HepG2 (cell line): ENCODE results near the gene PDE1C. TPM values are rescaled to one million over a fixed set of nuclear protein-coding genes. Genes with fewer than 3 reads are reported as not detected.

Source experiments
- CAMTA2 ChIP-seq: sonication (generic); formaldehyde crosslinking; IDR thresholded peaks from 2 replicates; pipeline ENCODE4 v1.4.0; 2020; ENCODE audit warnings: mild to moderate bottlenecking, missing genetic modification reagents, borderline replicate concordance
- CREM ChIP-seq, 2 experiments: sonication (generic) in 1 of 2; formaldehyde crosslinking in 1 of 2; IDR thresholded peaks; 2 replicates each; pipeline versions ENCODE4 v1.4.0 to v1.6.1; 2016 to 2020; ENCODE audit warnings: antibody characterized with exemption in 1 of 2, mild to moderate bottlenecking in 1 of 2, missing genetic modification reagents in 1 of 2
- NFE2L2 ChIP-seq: fragments of 150-350 bp; IDR thresholded peaks from 2 replicates; pipeline ENCODE4 v1.6.1; 2014; ENCODE audit warnings: low read length
- RFXAP ChIP-seq: sonication (generic); formaldehyde crosslinking; IDR thresholded peaks from 2 replicates; pipeline ENCODE4 v1.4.0; 2020; ENCODE audit warnings: missing genetic modification reagents, borderline replicate concordance
- THYN1 ChIP-seq: sonication (generic); formaldehyde crosslinking; IDR thresholded peaks from 2 replicates; pipeline ENCODE4 v1.8.1; 2023; ENCODE audit warnings: low read depth, mild to moderate bottlenecking, moderate library complexity, missing genetic modification reagents, borderline replicate concordance
- ZFP36L1 ChIP-seq: sonication (generic); formaldehyde crosslinking; IDR thresholded peaks from 2 replicates; pipeline ENCODE4 v1.8.0; 2022; ENCODE audit warnings: mild to moderate bottlenecking, missing genetic modification reagents, moderate library complexity
- ZNF160 ChIP-seq: sonication (generic); formaldehyde crosslinking; IDR thresholded peaks from 2 replicates; pipeline ENCODE4 v1.8.0; 2022; ENCODE audit warnings: mild to moderate bottlenecking, inconsistent platforms, missing genetic modification reagents
- ZNF224 ChIP-seq: sonication (generic); formaldehyde crosslinking; IDR thresholded peaks from 2 replicates; pipeline ENCODE4 v1.5.0; 2020; ENCODE audit warnings: mild to moderate bottlenecking, missing genetic modification reagents
- ZNF562 ChIP-seq: sonication (generic); formaldehyde crosslinking; IDR thresholded peaks from 2 replicates; pipeline ENCODE4 v1.8.0; 2022; ENCODE audit warnings: missing genetic modification reagents, borderline replicate concordance
- ZSCAN22 ChIP-seq: sonication (generic); formaldehyde crosslinking; IDR thresholded peaks from 2 replicates; pipeline ENCODE4 v1.4.0; 2020; ENCODE audit warnings: mild to moderate bottlenecking, missing genetic modification reagents
- polyA plus RNA-seq, 8 experiments: library from polyadenylated mRNA; depleted of rRNA in 3 of 8; stranded (reverse) in 7 of 8; unstranded in 1 of 8; fragments of >200 nt; fragmentation: Illumina TruSeq in 4 of 8; extraction: Trizol in 4 of 8; gene quantifications; 2 replicates each; pipeline versions ENCODE4 v1.2.1 to v1.2.3, GENCODE V29; 2011 to 2016; ENCODE audit warnings: low read depth in 4 of 8, missing spikeins in 1 of 8, mixed read lengths in 1 of 8; ENCODE audit not compliant: insufficient read depth in 1 of 8
- total RNA-seq, 5 experiments: library from RNA; depleted of rRNA; stranded (reverse); fragments of >200 nt; fragmentation: Illumina TruSeq; extraction: Trizol; gene quantifications; 2 replicates each; pipeline ENCODE4 v1.2.3, GENCODE V29; 2016; ENCODE audit warnings: low read depth in 1 of 5
- TF ChIP-seq, protein P1 (sequence below), 2 experiments: fragments of 450-650 bp in 1 of 2; sonication (generic) in 1 of 2; formaldehyde crosslinking in 1 of 2; IDR thresholded peaks; 2 replicates each; pipeline versions ENCODE4 v1.6.1 to v1.8.0; 2016 to 2022; ENCODE audit warnings: antibody characterized with exemption in 1 of 2, mild to moderate bottlenecking in 1 of 2, missing genetic modification reagents in 1 of 2
- TF ChIP-seq, protein P2 (sequence below): sonication (generic); formaldehyde crosslinking; IDR thresholded peaks from 2 replicates; pipeline ENCODE4 v1.4.0; 2020; ENCODE audit warnings: missing genetic modification reagents

PDE1C gene
- total and polyA plus RNA-seq, 2 of the 13 experiments (the other 11 are each of a cell fraction or from before 2014, with no cell fraction given): not detected

DNA sequence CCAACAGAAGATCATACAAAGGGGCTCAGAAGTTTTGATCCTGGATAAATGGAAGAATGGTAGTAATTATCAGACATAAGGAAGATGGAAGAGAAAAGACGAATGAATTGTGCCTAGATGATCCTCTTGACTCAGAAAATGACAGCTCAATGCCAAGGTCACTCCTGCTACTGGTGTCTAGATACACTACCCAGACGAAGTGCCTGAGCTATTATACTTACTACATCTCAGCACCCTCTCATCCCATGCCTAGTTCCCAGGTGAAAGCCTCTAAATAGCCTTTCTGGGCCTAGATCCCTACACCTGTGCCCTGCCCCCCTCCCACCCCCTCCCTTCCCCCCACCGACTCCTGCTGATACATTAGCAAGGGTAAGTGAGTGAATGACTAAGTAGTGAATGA is 25.5 kb downstream of the PDE1C start (continued):
- TF ChIP-seq, protein P1, sequence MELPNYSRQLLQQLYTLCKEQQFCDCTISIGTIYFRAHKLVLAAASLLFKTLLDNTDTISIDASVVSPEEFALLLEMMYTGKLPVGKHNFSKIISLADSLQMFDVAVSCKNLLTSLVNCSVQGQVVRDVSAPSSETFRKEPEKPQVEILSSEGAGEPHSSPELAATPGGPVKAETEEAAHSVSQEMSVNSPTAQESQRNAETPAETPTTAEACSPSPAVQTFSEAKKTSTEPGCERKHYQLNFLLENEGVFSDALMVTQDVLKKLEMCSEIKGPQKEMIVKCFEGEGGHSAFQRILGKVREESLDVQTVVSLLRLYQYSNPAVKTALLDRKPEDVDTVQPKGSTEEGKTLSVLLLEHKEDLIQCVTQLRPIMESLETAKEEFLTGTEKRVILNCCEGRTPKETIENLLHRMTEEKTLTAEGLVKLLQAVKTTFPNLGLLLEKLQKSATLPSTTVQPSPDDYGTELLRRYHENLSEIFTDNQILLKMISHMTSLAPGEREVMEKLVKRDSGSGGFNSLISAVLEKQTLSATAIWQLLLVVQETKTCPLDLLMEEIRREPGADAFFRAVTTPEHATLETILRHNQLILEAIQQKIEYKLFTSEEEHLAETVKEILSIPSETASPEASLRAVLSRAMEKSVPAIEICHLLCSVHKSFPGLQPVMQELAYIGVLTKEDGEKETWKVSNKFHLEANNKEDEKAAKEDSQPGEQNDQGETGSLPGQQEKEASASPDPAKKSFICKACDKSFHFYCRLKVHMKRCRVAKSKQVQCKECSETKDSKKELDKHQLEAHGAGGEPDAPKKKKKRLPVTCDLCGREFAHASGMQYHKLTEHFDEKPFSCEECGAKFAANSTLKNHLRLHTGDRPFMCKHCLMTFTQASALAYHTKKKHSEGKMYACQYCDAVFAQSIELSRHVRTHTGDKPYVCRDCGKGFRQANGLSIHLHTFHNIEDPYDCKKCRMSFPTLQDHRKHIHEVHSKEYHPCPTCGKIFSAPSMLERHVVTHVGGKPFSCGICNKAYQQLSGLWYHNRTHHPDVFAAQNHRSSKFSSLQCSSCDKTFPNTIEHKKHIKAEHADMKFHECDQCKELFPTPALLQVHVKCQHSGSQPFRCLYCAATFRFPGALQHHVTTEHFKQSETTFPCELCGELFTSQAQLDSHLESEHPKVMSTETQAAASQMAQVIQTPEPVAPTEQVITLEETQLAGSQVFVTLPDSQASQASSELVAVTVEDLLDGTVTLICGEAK (IDR thresholded peaks at IDR 0.05): no peak
- TF ChIP-seq, protein P1 (CRISPR knock-in tag; IDR thresholded peaks at IDR 0.05): no peak
- no peak for TF ChIP-seq RFXAP (CRISPR knock-in tag)
- TF ChIP-seq, protein P2, sequence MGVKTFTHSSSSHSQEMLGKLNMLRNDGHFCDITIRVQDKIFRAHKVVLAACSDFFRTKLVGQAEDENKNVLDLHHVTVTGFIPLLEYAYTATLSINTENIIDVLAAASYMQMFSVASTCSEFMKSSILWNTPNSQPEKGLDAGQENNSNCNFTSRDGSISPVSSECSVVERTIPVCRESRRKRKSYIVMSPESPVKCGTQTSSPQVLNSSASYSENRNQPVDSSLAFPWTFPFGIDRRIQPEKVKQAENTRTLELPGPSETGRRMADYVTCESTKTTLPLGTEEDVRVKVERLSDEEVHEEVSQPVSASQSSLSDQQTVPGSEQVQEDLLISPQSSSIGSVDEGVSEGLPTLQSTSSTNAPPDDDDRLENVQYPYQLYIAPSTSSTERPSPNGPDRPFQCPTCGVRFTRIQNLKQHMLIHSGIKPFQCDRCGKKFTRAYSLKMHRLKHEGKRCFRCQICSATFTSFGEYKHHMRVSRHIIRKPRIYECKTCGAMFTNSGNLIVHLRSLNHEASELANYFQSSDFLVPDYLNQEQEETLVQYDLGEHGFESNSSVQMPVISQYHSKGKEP (CRISPR knock-in tag): no peak
- TF ChIP-seq ZNF160: no peak
- TF ChIP-seq THYN1 (CRISPR knock-in tag): no peak
- TF ChIP-seq CREM (IDR thresholded peaks at IDR 0.05): no peak
- no peak for TF ChIP-seq CREM (CRISPR knock-in tag; IDR thresholded peaks at IDR 0.05)
- TF ChIP-seq CAMTA2 (CRISPR knock-in tag): no peak
- no peak for TF ChIP-seq ZNF224
- no peak for TF ChIP-seq NFE2L2
- no peak for TF ChIP-seq ZNF562 (CRISPR knock-in tag)
- TF ChIP-seq ZSCAN22 (CRISPR knock-in tag): no peak
- no peak for TF ChIP-seq ZFP36L1 (CRISPR knock-in tag)
